GM19395 (cell line): ENCODE measurements around the gene GMPR2.

Experiments used
- ATAC-seq: cut with Tn5 transposase; IDR thresholded peaks from one replicate; pipeline ENCODE4 v1.9.1; 2021; ENCODE audit warnings: mild to moderate bottlenecking, moderate library complexity; ENCODE audit not compliant: unreplicated experiment

The GMPR2 gene

GRCh38 chr14:24249230-24250021 lies 16.7 kb downstream of the GMPR2 start:
- no peak for ATAC-seq

GRCh38 chr14:24250354-24250753 lies 17.6 kb downstream of the GMPR2 start:
- ATAC-seq: no peak

GRCh38 chr14:24251880-24252288 lies 19.2 kb downstream of the GMPR2 start:
- no peak for ATAC-seq

- ATAC-seq: no peak
Measured at GRCh38 chr14:24252289-24253124, 19.8 kb downstream of the GMPR2 start.

GRCh38 chr14:24253936-24254335 lies 21.2 kb downstream of the GMPR2 start:
- ATAC-seq: no peak

GRCh38 chr14:24254630-24255392 lies 22.1 kb downstream of the GMPR2 start:
- ATAC-seq: no peak

GRCh38 chr14:24255438-24255837 lies 22.7 kb downstream of the GMPR2 start:
- no peak for ATAC-seq

GRCh38 chr14:24255931-24256711 lies 23.4 kb downstream of the GMPR2 start:
- ATAC-seq: no peak

- ATAC-seq: no peak
Measured at GRCh38 chr14:24256960-24257359, 24.2 kb downstream of the GMPR2 start.

GRCh38 chr14:24258119-24258518 lies 25.4 kb downstream of the GMPR2 start:
- no peak for ATAC-seq

- no peak for ATAC-seq
Measured at GRCh38 chr14:24258548-24259265, 26.0 kb downstream of the GMPR2 start.

GRCh38 chr14:24259282-24260025 lies 26.7 kb downstream of the GMPR2 start:
- no peak for ATAC-seq

- no peak for ATAC-seq
Measured at GRCh38 chr14:24260026-24260779, 27.5 kb downstream of the GMPR2 start.

- ATAC-seq: no peak
Measured at GRCh38 chr14:24260780-24261157, 28.0 kb downstream of the GMPR2 start.

GRCh38 chr14:24261256-24261968 lies 28.7 kb downstream of the GMPR2 start:
- no peak for ATAC-seq

GRCh38 chr14:24261969-24262327 lies 29.2 kb downstream of the GMPR2 start:
- ATAC-seq: no peak

- ATAC-seq: no peak
Measured at GRCh38 chr14:24262821-24263733, 30.3 kb downstream of the GMPR2 start, which contains the start of gene TGM1. TGM1 (minus strand) TSS chr14:24263177; CDS start chr14:24262352, 825 bp downstream.
